Activated CD8-positive, alpha-beta T cell treated with anti-CD3 and anti-CD28 coated beads for 36 hours (primary cell): ENCODE data around the gene F8. TPM values are rescaled to one million over a fixed set of nuclear protein-coding genes. Genes with fewer than 3 reads are reported as not detected.
A peak's percentile ranks its signal among the peaks of the same experiment; 100 is the strongest.

Experiments used
- ATAC-seq: fragments of 200-7000 bp; cut with Tn5 transposase; one replicate; pipeline ENCODE4 v1.10.0; 2021; ENCODE audit warnings: mild to moderate bottlenecking, moderate library complexity
- CTCF ChIA-PET: fragments of 350-600 bp; sonication (Branson Sonifier 250); formaldehyde crosslinking; loops from one replicate; lab custom pipeline; 2021; ENCODE audit warnings: antibody characterized with exemption; lab: Charles Lee
- POLR2A ChIA-PET: fragments of 350-600 bp; sonication (Branson Sonifier 250); formaldehyde crosslinking; loops from one replicate; lab custom pipeline; 2021; ENCODE audit warnings: antibody characterized with exemption; lab: Charles Lee
- DNase-seq: peaks from one replicate; pipeline ENCODE4 v3.0.0-alpha.2; 2020
- H3K27ac Mint-ChIP-seq: one replicate; pipeline ENCODE4 v1.8.0; 2021; ENCODE audit warnings: mild to moderate bottlenecking, mixed read lengths
- H3K27me3 Mint-ChIP-seq: one replicate; pipeline ENCODE4 v1.8.0; 2021; ENCODE audit warnings: mixed read lengths
- H3K36me3 Mint-ChIP-seq: one replicate; pipeline ENCODE4 v1.8.0; 2021; ENCODE audit warnings: low read depth, mixed read lengths
- H3K4me1 Mint-ChIP-seq: one replicate; pipeline ENCODE4 v1.8.0; 2021; ENCODE audit warnings: low read depth, mixed read lengths
- H3K4me3 Mint-ChIP-seq: one replicate; pipeline ENCODE4 v1.8.0; 2021; ENCODE audit warnings: mild to moderate bottlenecking, moderate library complexity, mixed read lengths
- H3K9me3 Mint-ChIP-seq: one replicate; pipeline ENCODE4 v1.8.0; 2021; ENCODE audit warnings: mixed read lengths
- intact Hi-C: fragments of 100-400 bp; cut with micrococcal nuclease; formaldehyde crosslinking; loops from one replicate; pipeline ENCODE4 v1.10.0; 2022
- total RNA-seq, 2 experiments: library from RNA; stranded (reverse); gene quantifications; one replicate each; pipeline ENCODE4 v1.2.3, GENCODE V29; 2021
- TF ChIP-seq, protein P1 (sequence below): fragments of 200-600 bp; IDR thresholded peaks from one replicate; pipeline ENCODE4 v1.8.0; 2022; ENCODE audit warnings: antibody characterized with exemption, mild to moderate bottlenecking

The F8 gene
- total RNA-seq, 2 experiments from 2014 or later, result 4.1 to 4.4 TPM

DNA sequence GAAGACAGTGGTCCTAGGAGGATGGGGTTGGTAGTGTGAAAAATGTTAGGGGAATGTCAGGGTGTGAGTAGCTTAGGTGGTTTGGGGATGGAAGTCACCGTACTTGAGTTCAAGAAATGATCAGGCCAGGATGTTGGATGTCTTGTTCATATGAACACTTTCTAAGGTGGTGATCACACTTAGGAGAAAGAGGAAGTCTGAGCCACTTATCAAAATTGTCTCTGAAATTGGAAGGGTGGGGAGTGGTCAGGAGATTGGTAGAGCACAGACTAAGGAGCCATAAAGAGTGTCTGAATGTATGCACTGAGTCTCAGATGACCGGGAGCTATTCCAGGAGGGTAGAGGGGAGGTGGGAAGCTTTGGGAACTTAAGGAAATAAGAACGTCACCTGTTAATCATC, 31.1 kb upstream of the F8 start:
- Mint-ChIP-seq H3K27me3 (no peaks in the 10 kb centered on the region), H3K9me3 (no peaks in the 10 kb centered on the region), H3K4me3 (no peak overlapping the region), H3K27ac (peak overlapping the region; percentile 73), H3K36me3 (peaks cover 29% of the 10 kb centered on the region), H3K4me1 (peaks cover 56% of the 10 kb centered on the region)
- POLR2A ChIA-PET, result no interaction called here
- DNase-seq (no peak), ATAC-seq (no peak)
- intact Hi-C loops, result no loop called here
- CTCF ChIA-PET, result no interaction called here
- TF ChIP-seq, protein P1, sequence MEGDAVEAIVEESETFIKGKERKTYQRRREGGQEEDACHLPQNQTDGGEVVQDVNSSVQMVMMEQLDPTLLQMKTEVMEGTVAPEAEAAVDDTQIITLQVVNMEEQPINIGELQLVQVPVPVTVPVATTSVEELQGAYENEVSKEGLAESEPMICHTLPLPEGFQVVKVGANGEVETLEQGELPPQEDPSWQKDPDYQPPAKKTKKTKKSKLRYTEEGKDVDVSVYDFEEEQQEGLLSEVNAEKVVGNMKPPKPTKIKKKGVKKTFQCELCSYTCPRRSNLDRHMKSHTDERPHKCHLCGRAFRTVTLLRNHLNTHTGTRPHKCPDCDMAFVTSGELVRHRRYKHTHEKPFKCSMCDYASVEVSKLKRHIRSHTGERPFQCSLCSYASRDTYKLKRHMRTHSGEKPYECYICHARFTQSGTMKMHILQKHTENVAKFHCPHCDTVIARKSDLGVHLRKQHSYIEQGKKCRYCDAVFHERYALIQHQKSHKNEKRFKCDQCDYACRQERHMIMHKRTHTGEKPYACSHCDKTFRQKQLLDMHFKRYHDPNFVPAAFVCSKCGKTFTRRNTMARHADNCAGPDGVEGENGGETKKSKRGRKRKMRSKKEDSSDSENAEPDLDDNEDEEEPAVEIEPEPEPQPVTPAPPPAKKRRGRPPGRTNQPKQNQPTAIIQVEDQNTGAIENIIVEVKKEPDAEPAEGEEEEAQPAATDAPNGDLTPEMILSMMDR, result no peak

DNA sequence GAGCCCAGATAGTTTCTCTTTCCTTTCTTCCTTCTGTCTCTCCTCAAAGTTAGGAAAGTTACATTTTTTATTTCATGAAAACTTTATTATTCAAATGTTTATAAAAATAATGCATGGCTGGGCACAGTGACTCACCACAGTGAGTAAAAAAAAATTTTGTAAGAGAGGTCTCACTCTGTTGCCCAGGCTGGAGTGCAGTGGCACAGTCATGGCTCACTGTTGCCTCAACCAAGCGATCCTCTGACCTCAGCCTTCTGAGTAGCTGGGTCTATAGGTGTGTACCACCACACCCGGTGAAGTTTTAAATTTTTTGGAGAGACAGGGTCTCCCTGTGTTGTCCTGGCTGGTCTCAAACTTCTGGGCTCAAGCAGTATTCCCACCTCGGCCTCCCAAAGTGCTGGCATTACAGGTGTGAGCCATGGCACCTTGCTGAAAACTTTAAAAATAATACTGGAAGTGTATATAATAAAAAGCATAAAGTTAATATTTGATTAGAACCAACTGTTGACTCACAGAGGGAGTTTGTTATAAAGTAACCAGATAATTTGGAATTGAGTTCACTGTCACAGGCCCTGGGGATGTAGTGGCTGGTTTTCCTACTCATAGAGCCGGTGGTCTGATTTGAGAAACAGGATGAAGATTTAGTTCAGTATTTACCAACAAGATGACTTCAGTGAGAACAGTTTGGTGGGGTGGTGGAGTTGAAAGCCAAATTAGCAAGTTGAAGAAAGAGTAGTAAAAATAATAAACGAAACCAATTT, 30.4 kb upstream of the F8 start:
- H3K4me3 Mint-ChIP-seq, result no peak overlapping the region
- peaks cover 60% of the 10 kb centered on the region for H3K4me1 Mint-ChIP-seq
- CTCF ChIA-PET, result no interaction called here

DNA sequence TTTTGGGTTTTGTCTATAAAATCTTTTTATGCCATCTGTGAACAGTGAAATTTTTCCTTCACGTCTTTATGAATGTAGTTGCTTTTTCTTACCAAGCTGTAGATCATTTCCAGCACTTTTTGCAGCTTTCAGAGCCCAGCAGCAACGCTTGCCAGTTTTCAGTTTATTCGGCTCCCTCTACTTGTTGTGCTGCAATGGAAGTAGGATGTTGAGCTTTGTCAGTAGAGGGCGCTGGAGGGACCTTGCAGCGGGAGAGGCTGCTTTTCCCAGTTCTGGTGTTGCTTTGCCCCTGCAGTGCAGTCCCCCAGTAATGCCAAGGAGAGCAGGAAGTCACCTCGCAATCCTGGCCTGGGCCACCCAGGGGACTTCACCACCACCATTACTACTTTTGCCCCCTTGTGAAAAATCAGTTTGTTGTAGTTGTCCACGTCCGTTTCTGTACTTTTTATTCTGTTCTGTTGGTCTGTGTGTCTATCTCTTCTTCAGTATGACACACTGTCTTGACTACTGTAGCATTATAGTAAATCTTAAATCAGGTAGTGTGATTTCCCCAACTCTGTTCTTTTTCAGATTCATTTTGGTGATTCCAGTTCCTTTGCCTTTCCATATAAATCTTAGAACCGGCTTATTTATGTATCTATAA, 26.6 kb upstream of the F8 start:
- Mint-ChIP-seq H3K4me3 (no peak overlapping the region), H3K27me3 (no peaks in the 10 kb centered on the region), H3K9me3 (no peaks in the 10 kb centered on the region), H3K4me1 (peaks cover 50% of the 10 kb centered on the region), H3K27ac (no peak overlapping the region), H3K36me3 (peaks cover 35% of the 10 kb centered on the region)
- ChIA-PET POLR2A (interaction anchor here (0.8 kb wide), 1 partner anchor 58 kb away, joined by 3 read pairs; no protein-coding TSS in a partner anchor), CTCF (interaction anchor here (0.9 to 2.1 kb wide), 6 partner anchors 10 to 65 kb away, joined by 3 to 9 read pairs (median 4); partner anchors contain the start of gene FUNDC2)
- intact Hi-C loops, result no loop called here
- DNase-seq (peak; percentile 47), ATAC-seq (peak; percentile 69)
- TF ChIP-seq, protein P1, result peak; percentile 47

More for the DNA sequence above, 30.4 kb upstream of the F8 start:
- H3K9me3 Mint-ChIP-seq, result no peaks in the 10 kb centered on the region
- peak overlapping the region; percentile 73 for H3K27ac Mint-ChIP-seq
- DNase-seq (no peak), ATAC-seq (no peak)
- intact Hi-C loops, result no loop called here
- TF ChIP-seq, protein P1, result no peak
- H3K36me3 Mint-ChIP-seq, result peaks cover 29% of the 10 kb centered on the region
- POLR2A ChIA-PET, result no interaction called here
- H3K27me3 Mint-ChIP-seq, result no peaks in the 10 kb centered on the region

DNA sequence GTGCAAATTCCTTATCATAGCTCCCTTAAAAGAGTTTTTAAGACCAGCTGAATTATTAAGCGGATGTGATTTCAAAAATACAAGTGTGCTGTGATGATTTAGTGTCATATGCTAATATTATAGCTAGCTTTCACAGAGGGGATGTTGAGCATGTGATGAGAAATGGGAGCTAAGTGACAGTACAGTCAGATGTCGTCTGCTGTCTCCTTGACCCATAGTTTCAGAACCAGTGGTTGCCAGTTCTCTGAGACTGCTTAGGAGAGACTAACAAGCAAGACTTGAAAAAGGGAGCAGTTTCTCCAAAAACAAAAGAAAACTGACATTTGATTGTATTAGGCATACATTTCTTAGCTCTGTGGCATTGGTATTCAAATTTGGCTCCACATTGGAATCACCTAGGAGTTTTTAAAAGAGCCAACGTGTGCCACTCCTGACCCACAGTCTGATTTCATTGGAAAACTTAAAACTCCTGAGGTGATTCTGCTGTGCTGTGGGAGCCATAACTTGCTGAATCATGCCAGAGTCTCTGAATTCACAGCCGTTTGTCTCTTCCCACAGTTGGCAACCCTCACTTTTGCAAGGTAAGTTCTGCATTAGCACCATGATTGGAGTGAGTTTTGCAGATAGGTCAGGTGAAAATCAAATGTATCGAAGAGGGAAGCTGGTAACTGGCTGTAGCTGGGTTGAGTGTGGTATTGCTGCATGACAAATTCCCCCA, 24.4 kb upstream of the F8 start:
- peaks cover 25% of the 10 kb centered on the region for H3K36me3 Mint-ChIP-seq
- H3K4me3 Mint-ChIP-seq, result no peak overlapping the region
- H3K4me1 Mint-ChIP-seq, result peaks cover 49% of the 10 kb centered on the region
- intact Hi-C loops, result no loop called here
- ChIA-PET CTCF (interaction anchor here (1.0 to 2.6 kb wide), 4 partner anchors 9 to 47 kb away, joined by 3 to 17 read pairs (median 4); no protein-coding TSS in a partner anchor), POLR2A (no interaction called here)
- ATAC-seq (no peak), DNase-seq (no peak)
- H3K27me3 Mint-ChIP-seq, result no peaks in the 10 kb centered on the region
- TF ChIP-seq, protein P1, result no peak
- H3K27ac Mint-ChIP-seq, result no peak overlapping the region
- no peaks in the 10 kb centered on the region for H3K9me3 Mint-ChIP-seq
